Peyer's patch (tissue), 4 donors: ENCODE measurements around the gene LMTK3.

Experiments used
- POLR2A ChIP-seq, 2 donors: fragments of 450-650 bp; IDR thresholded peaks; one replicate each; pipeline ENCODE4 v1.5.1; 2017; ENCODE audit warnings: antibody characterized with exemption in 2 of 2, mild to moderate bottlenecking in 2 of 2, moderate library complexity in 2 of 2
- TF ChIP-seq, protein P1 (sequence below), 6 experiments: fragments of 450-650 bp in 4 of 6; fragments of 200-600 bp in 2 of 6; sonication (generic) in 1 of 6; IDR thresholded peaks; one replicate each; pipeline ENCODE4 v1.5.1; 2017 to 2019; ENCODE audit warnings: antibody characterized with exemption in 6 of 6, mild to moderate bottlenecking in 3 of 6, moderate library complexity in 1 of 6

DNA sequence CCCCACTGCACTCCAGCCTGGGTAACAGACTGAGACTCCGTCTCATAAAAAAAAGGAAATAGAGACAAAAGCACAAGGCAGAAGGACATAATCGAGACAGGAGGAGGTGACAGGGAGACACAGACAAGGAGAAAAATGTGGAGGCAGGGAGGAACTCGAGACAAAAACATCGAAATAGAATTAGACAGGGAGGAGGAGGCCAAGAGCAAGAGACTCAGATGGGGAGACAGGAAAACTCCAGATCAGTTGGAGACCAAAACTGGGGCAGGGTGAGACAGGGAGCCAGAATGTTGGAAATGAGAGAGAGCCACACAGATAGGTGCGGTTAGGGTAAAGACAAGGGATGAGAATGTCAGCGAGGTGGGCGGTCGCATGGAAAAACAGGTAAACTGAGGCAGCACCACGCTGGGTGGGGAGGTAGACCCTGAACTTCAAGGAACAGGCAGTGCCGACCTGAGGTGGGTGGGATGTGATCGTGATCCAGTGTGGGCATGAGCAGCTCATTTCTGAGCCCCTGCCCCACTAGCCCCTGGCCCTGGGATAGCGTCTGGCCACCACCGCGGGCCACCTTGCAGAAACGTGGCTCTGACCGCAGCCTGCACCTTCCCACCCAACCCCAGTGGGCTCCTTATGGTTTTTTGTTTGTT is 27.3 kb downstream of the LMTK3 start:
- TF ChIP-seq, protein P1, sequence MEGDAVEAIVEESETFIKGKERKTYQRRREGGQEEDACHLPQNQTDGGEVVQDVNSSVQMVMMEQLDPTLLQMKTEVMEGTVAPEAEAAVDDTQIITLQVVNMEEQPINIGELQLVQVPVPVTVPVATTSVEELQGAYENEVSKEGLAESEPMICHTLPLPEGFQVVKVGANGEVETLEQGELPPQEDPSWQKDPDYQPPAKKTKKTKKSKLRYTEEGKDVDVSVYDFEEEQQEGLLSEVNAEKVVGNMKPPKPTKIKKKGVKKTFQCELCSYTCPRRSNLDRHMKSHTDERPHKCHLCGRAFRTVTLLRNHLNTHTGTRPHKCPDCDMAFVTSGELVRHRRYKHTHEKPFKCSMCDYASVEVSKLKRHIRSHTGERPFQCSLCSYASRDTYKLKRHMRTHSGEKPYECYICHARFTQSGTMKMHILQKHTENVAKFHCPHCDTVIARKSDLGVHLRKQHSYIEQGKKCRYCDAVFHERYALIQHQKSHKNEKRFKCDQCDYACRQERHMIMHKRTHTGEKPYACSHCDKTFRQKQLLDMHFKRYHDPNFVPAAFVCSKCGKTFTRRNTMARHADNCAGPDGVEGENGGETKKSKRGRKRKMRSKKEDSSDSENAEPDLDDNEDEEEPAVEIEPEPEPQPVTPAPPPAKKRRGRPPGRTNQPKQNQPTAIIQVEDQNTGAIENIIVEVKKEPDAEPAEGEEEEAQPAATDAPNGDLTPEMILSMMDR (IDR thresholded peaks at IDR 0.05) = no peak
- TF ChIP-seq POLR2A (IDR thresholded peaks at IDR 0.05) = no peak
